Spleen (tissue), 7 donors: ENCODE measurements around the gene ANGPTL2.

Experiments used
- POLR2A ChIP-seq, 3 donors: fragments of 450-650 bp; IDR thresholded peaks; one replicate each; pipeline ENCODE4 v1.5.1; 2017; ENCODE audit warnings: antibody characterized with exemption in 3 of 3, mild to moderate bottlenecking in 1 of 3
- POLR2AphosphoS5 ChIP-seq, 3 donors: sonication (generic); formaldehyde crosslinking; IDR thresholded peaks; one replicate each; pipeline ENCODE4 v1.5.1; 2017; ENCODE audit warnings: antibody characterized with exemption in 3 of 3
- TF ChIP-seq, protein P1 (sequence below), 11 experiments: fragments of 200-600 bp in 7 of 11; fragments of 450-650 bp in 4 of 11; sonication (generic) in 4 of 11; IDR thresholded peaks in 8 of 11; conservative IDR thresholded peaks in 3 of 11; 1 replicate in 7 of 11; 2 replicates in 4 of 11; pipeline versions ENCODE4 v1.4.0 to v1.8.0; 2016 to 2021; ENCODE audit warnings: antibody characterized with exemption in 11 of 11, inconsistent platforms in 4 of 11, mild to moderate bottlenecking in 1 of 11
- donor health status: DM: no; HTN: no; CAD: no; lungs with moderate emphysema.
- donor health status: DM: no; HTN: no; CAD: no.
- donor health status: DM: no; HTN: no; CAD: no.

DNA sequence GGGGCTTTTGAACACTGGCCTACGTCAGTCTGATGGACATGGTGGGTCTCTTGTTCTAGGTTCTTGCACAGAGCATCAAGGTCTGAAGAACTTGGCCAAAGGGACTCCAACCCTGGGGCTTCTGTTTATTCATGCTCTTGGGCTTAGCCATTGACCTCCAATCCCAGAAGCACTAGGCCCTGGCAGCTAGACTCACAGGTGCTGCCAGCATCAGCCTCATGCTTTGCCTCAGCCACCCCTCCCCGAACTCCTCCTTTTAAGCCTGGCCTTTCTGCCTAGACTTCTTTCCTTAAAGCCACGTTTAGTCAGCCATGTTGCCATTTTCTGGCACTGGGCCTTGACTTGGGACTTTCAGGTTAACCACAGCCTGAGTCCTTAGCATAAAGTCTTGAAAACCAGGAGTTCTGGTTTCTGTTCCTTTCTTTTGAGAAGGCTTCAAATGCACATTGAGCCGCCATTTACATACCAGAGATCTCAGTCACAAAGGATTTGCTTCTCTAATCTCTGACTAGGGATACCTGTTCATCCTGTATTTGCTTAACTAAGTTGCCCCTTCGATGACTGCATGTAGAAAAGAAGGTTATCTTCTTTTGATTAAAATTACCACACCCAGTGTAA lies 54.7 kb downstream of the ANGPTL2 start:
- TF ChIP-seq, protein P1, sequence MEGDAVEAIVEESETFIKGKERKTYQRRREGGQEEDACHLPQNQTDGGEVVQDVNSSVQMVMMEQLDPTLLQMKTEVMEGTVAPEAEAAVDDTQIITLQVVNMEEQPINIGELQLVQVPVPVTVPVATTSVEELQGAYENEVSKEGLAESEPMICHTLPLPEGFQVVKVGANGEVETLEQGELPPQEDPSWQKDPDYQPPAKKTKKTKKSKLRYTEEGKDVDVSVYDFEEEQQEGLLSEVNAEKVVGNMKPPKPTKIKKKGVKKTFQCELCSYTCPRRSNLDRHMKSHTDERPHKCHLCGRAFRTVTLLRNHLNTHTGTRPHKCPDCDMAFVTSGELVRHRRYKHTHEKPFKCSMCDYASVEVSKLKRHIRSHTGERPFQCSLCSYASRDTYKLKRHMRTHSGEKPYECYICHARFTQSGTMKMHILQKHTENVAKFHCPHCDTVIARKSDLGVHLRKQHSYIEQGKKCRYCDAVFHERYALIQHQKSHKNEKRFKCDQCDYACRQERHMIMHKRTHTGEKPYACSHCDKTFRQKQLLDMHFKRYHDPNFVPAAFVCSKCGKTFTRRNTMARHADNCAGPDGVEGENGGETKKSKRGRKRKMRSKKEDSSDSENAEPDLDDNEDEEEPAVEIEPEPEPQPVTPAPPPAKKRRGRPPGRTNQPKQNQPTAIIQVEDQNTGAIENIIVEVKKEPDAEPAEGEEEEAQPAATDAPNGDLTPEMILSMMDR (IDR thresholded peaks at IDR 0.05 in 8 of 11, conservative IDR thresholded peaks at IDR 0.05 in 3 of 11): no peak
- TF ChIP-seq POLR2A (IDR thresholded peaks at IDR 0.05): no peak
- no peak for TF ChIP-seq POLR2AphosphoS5 (IDR thresholded peaks at IDR 0.05)
